Progenitor cell of endocrine pancreas (in vitro differentiated cells): ENCODE results near the gene SLC12A6. TPM values are rescaled to one million over a fixed set of nuclear protein-coding genes. Genes with fewer than 3 reads are reported as not detected.
"Not testable (repeated sequence)": the region's sequence is repeated elsewhere in the genome, so short reads cannot be mapped to it uniquely, and the experiment has no call there.

Experiments used
- DNase-seq: peaks from one replicate; pipeline ENCODE4 v3.0.0; 2021; ENCODE audit warnings: low spot score; ENCODE audit not compliant: unreplicated experiment
- H3K27ac Mint-ChIP-seq: 2 replicates; pipeline ENCODE4 v1.8.0; 2021; ENCODE audit warnings: mild to moderate bottlenecking, moderate library complexity, mixed read lengths
- H3K27me3 Mint-ChIP-seq: 2 replicates; pipeline ENCODE4 v1.8.0; 2021; ENCODE audit warnings: mixed read lengths
- H3K36me3 Mint-ChIP-seq: 2 replicates; pipeline ENCODE4 v1.8.0; 2022; ENCODE audit warnings: mixed read lengths; ENCODE audit not compliant: insufficient read depth
- H3K4me1 Mint-ChIP-seq: 2 replicates; pipeline ENCODE4 v1.8.0; 2021; ENCODE audit warnings: low read depth, mixed read lengths
- H3K4me3 Mint-ChIP-seq: 2 replicates; pipeline ENCODE4 v1.8.0; 2021; ENCODE audit warnings: low read depth, mild to moderate bottlenecking, moderate library complexity, mixed read lengths
- H3K9me3 Mint-ChIP-seq: 2 replicates; pipeline ENCODE4 v1.8.0; 2021; ENCODE audit warnings: low read depth, mixed read lengths
- total RNA-seq: library from RNA; stranded (reverse); gene quantifications from 2 replicates; pipeline ENCODE4 v1.2.1, GENCODE V29; 2021
- TF ChIP-seq, protein P1 (sequence below): fragments of 200-600 bp; sonication (generic); IDR thresholded peaks from one replicate; pipeline ENCODE4 v1.5.0; 2021; ENCODE audit warnings: antibody characterized with exemption, mild to moderate bottlenecking; ENCODE audit not compliant: unreplicated experiment

Gene SLC12A6
- total RNA-seq, 1 donor from 2014 or later = 30.9 TPM

DNA sequence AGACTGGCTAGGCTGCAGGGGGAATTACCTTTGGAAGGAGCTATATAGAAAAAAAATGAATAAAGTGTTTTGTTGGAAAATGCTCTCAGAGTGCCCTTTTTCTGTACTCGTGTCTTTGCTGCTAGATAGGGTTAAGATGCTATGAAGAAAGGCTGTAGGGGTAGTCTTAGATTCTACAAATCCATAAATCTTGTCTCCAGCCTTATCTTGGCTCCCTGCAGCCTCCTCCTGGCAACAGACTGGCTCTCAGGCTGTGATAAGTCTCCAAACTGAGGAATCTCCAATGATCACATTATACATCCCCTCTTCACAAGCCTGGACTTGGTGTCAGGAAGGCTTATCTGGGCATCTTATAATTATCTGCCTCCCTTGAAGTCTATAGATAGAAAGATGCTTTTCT lies 20.1 kb upstream of the SLC12A6 start:
- Mint-ChIP-seq H3K4me3 (no peak overlapping the region), H3K9me3 (no peaks in the 10 kb centered on the region), H3K36me3 (peaks cover 10% of the 10 kb centered on the region), H3K4me1 (peaks cover 3% of the 10 kb centered on the region), H3K27ac (no peak overlapping the region), H3K27me3 (no peaks in the 10 kb centered on the region)
- DNase-seq = no peak
- TF ChIP-seq, protein P1, sequence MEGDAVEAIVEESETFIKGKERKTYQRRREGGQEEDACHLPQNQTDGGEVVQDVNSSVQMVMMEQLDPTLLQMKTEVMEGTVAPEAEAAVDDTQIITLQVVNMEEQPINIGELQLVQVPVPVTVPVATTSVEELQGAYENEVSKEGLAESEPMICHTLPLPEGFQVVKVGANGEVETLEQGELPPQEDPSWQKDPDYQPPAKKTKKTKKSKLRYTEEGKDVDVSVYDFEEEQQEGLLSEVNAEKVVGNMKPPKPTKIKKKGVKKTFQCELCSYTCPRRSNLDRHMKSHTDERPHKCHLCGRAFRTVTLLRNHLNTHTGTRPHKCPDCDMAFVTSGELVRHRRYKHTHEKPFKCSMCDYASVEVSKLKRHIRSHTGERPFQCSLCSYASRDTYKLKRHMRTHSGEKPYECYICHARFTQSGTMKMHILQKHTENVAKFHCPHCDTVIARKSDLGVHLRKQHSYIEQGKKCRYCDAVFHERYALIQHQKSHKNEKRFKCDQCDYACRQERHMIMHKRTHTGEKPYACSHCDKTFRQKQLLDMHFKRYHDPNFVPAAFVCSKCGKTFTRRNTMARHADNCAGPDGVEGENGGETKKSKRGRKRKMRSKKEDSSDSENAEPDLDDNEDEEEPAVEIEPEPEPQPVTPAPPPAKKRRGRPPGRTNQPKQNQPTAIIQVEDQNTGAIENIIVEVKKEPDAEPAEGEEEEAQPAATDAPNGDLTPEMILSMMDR = no peak

DNA sequence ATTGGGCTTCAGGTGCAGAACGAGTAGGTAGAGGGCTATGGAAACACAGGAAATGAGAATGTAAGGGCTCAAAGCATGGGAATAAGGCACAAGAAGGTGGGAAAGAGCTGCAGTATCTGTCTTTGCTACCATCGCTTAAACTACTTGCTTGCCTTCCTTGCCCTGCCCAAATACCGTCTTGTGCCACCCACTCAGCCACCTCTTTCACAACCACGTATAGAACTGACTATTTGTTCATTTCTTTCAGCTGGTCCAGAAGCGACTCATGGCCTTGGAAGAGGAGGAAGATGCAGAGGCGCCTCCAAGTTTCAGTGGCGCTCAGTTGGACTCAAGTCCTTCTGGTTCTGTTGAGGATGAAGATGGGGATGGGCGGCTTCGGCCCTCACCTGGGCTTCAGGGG lies 17.7 kb upstream of the SLC12A6 start:
- H3K4me1 Mint-ChIP-seq = peaks cover 3% of the 10 kb centered on the region
- no peak for DNase-seq
- H3K27ac Mint-ChIP-seq = no peak overlapping the region
- no peaks in the 10 kb centered on the region for H3K27me3 Mint-ChIP-seq
- H3K4me3 Mint-ChIP-seq = no peak overlapping the region
- TF ChIP-seq, protein P1 = no peak
- H3K9me3 Mint-ChIP-seq = no peaks in the 10 kb centered on the region
- peaks cover 11% of the 10 kb centered on the region for H3K36me3 Mint-ChIP-seq

- H3K4me1 Mint-ChIP-seq = peaks cover 3% of the 10 kb centered on the region
- H3K27ac Mint-ChIP-seq = no peak overlapping the region
- TF ChIP-seq, protein P1 = no peak
- no peaks in the 10 kb centered on the region for H3K27me3 Mint-ChIP-seq
- DNase-seq = no peak
- no peak overlapping the region for H3K4me3 Mint-ChIP-seq
- H3K9me3 Mint-ChIP-seq = no peaks in the 10 kb centered on the region
- H3K36me3 Mint-ChIP-seq = peaks cover 9% of the 10 kb centered on the region
Measured at GRCh38 chr15:34354286-34354685, 16.7 kb upstream of the SLC12A6 start.

- Mint-ChIP-seq H3K4me3 (no peak overlapping the region), H3K36me3 (peaks cover 4% of the 10 kb centered on the region), H3K9me3 (no peaks in the 10 kb centered on the region), H3K4me1 (peaks cover 3% of the 10 kb centered on the region), H3K27ac (peak overlapping the region; percentile 18), H3K27me3 (no peaks in the 10 kb centered on the region)
- TF ChIP-seq, protein P1 = no peak
- DNase-seq = no peak
Measured at GRCh38 chr15:34353627-34354026, 16.0 kb upstream of the SLC12A6 start.

- not testable (repeated sequence) for H3K4me1 Mint-ChIP-seq, H3K9me3 Mint-ChIP-seq, H3K27me3 Mint-ChIP-seq, H3K36me3 Mint-ChIP-seq, DNase-seq, H3K4me3 Mint-ChIP-seq
- H3K27ac Mint-ChIP-seq = peak overlapping the region; percentile 20
Measured at GRCh38 chr15:34352996-34353395, 15.4 kb upstream of the SLC12A6 start.

DNA sequence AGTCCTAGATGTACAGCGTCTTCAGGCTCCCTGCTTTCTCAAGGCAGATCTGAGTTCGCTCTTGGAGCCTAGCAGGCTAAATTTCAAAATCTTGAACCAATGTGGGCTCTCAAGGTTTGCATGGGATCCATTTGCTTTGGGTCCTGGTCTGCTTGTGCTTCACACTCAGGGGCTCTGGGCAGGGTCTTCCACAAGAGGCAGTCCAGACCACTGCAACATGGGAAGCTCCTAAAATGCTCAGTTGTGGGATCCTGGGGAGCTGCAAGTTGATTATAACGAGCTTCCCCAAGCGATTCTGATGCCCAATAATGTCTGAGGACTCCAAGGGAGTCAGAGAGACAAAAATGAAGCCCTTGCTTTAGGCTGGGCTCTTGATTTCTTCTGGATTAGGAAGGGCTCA lies 12.2 kb upstream of the SLC12A6 start:
- Mint-ChIP-seq H3K9me3 (no peaks in the 10 kb centered on the region), H3K4me1 (peaks cover 3% of the 10 kb centered on the region), H3K36me3 (peaks cover 2% of the 10 kb centered on the region), H3K27me3 (peaks cover 3% of the 10 kb centered on the region), H3K27ac (no peak overlapping the region), H3K4me3 (no peak overlapping the region)
- TF ChIP-seq, protein P1 = no peak
- no peak for DNase-seq
